Measurements from ENCODE around the gene PDGFD. TPM values are rescaled to one million over a fixed set of nuclear protein-coding genes. Genes with fewer than 3 reads are reported as not detected.

Gene PDGFD
- total RNA-seq, 2 donors from 2014 or later: 2.3 to 4.8 TPM

DNA sequence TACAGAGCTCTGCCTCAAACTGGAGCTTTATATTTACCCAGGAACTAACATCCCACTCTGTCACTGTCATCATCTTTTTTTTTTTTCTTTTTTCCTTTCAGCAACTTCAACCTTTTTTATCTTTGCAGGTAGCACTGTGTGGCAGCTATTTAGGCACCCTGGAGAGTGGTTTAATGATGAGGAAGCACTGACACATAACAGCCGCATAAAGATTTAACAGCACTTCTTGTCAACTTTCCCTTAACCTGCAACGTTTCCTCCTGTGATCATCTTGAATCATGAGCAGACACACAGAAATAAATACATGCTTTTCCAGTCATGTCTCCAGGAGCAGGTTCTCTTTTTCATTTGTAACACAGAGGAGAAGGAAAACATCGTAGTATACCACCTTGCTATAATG is 34.8 kb downstream of the PDGFD start:
- Mint-ChIP-seq H3K4me1 (peaks cover 15% of the 10 kb centered on the region), H3K9me3 (peaks cover 2% of the 10 kb centered on the region), H3K4me3 (no peak overlapping the region), H3K27ac (no peak overlapping the region), H3K27me3 (ENCODE audit: insufficient read depth) (no peaks in the 10 kb centered on the region), H3K36me3 (ENCODE audit: low read depth) (no peaks in the 10 kb centered on the region)
- Histone ChIP-seq H3K27me3 (ENCODE audit: control insufficient read depth, insufficient read depth, low read length, poor library complexity, severe bottlenecking) (no peaks in the 10 kb centered on the region), H3K9ac (ENCODE audit: extremely low read depth, low read length, poor library complexity, severe bottlenecking) (no peak overlapping the region), H3K27ac (ENCODE audit: low read depth, low read length) (no peak overlapping the region), H3K4me3 (ENCODE audit: low read length) (no peak overlapping the region), H3K9me3 (ENCODE audit: control insufficient read depth, low read length) (peaks cover 5% of the 10 kb centered on the region), H3K36me3 (ENCODE audit: control insufficient read depth, insufficient read depth, low read length) (no peaks in the 10 kb centered on the region), H3K4me1 (ENCODE audit: control insufficient read depth, insufficient read depth, low read length) (no peaks in the 10 kb centered on the region)
- no peak for DNase-seq
- WGBS, 2 experiments (ENCODE audit: insufficient coverage in 1 of 2, insufficient read length in 1 of 2): 71 to 78% methylated on average over 3 of the region's 3 CpGs
- TF ChIP-seq, protein P1, sequence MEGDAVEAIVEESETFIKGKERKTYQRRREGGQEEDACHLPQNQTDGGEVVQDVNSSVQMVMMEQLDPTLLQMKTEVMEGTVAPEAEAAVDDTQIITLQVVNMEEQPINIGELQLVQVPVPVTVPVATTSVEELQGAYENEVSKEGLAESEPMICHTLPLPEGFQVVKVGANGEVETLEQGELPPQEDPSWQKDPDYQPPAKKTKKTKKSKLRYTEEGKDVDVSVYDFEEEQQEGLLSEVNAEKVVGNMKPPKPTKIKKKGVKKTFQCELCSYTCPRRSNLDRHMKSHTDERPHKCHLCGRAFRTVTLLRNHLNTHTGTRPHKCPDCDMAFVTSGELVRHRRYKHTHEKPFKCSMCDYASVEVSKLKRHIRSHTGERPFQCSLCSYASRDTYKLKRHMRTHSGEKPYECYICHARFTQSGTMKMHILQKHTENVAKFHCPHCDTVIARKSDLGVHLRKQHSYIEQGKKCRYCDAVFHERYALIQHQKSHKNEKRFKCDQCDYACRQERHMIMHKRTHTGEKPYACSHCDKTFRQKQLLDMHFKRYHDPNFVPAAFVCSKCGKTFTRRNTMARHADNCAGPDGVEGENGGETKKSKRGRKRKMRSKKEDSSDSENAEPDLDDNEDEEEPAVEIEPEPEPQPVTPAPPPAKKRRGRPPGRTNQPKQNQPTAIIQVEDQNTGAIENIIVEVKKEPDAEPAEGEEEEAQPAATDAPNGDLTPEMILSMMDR (conservative IDR thresholded peaks at IDR 0.05): no peak

DNA sequence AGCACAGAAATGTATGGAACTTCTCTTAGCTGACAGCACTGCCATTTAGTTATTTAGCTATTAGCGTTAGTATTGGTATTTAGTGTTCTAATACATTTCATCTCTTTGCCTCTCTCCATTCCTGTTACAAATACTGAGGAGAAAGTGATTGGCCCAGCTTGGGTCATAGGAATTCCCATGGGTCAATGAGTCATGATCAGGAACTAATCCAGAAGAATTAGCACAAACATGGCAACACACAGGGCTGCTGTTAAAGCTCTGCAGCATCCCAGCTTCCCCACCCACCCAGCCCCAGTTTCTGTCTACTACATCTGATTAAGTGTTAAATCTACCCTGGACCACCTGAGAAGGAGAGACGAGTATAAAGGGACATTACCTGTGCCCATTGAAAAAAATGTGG is 36.1 kb downstream of the PDGFD start:
- Mint-ChIP-seq H3K27me3 (ENCODE audit: insufficient read depth) (no peaks in the 10 kb centered on the region), H3K4me3 (no peak overlapping the region), H3K9me3 (peaks cover 1% of the 10 kb centered on the region), H3K4me1 (peaks cover 15% of the 10 kb centered on the region), H3K36me3 (ENCODE audit: low read depth) (no peaks in the 10 kb centered on the region), H3K27ac (no peak overlapping the region)
- no peaks in the 10 kb centered on the region for H3K4me1 ChIP-seq (ENCODE audit: control insufficient read depth, insufficient read depth, low read length)
- no peaks in the 10 kb centered on the region for H3K27me3 ChIP-seq (ENCODE audit: control insufficient read depth, insufficient read depth, low read length, poor library complexity, severe bottlenecking)
- no peak overlapping the region for H3K9ac ChIP-seq (ENCODE audit: extremely low read depth, low read length, poor library complexity, severe bottlenecking)
- peaks cover 2% of the 10 kb centered on the region for H3K9me3 ChIP-seq (ENCODE audit: control insufficient read depth, low read length)
- TF ChIP-seq, protein P1 (conservative IDR thresholded peaks at IDR 0.05): no peak
- DNase-seq: no peak
- no peak overlapping the region for H3K27ac ChIP-seq (ENCODE audit: low read depth, low read length)
- H3K4me3 ChIP-seq (ENCODE audit: low read length): no peak overlapping the region
- H3K36me3 ChIP-seq (ENCODE audit: control insufficient read depth, insufficient read depth, low read length): no peaks in the 10 kb centered on the region
- WGBS, 2 experiments (ENCODE audit: insufficient coverage in 1 of 2, insufficient read length in 1 of 2): 84 to 86% methylated on average over 1 of the region's 2 CpGs

DNA sequence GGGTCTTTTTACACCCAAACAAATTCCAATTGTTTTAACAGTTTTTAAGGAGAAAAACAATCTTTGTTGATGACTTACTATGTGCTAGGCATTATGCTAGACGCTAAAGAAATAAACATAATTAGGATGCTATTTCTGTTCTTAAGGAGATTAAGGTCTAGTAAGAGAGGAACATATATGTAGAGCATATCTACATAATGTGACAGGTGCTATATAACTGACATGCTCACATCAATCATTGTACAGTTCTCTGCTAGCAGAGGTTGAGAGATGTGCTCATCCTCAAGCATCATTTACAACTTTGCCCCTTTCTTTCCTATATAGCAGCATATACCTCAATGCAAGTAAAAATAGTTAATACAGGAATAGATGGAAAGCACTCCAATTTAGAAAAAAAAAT is 37.5 kb downstream of the PDGFD start:
- Mint-ChIP-seq H3K4me1 (peaks cover 13% of the 10 kb centered on the region), H3K9me3 (no peaks in the 10 kb centered on the region), H3K27ac (no peak overlapping the region), H3K4me3 (no peak overlapping the region), H3K27me3 (ENCODE audit: insufficient read depth) (no peaks in the 10 kb centered on the region), H3K36me3 (ENCODE audit: low read depth) (no peaks in the 10 kb centered on the region)
- TF ChIP-seq, protein P1 (conservative IDR thresholded peaks at IDR 0.05): no peak
- Histone ChIP-seq H3K4me3 (ENCODE audit: low read length) (no peak overlapping the region), H3K27ac (ENCODE audit: low read depth, low read length) (no peak overlapping the region), H3K27me3 (ENCODE audit: control insufficient read depth, insufficient read depth, low read length, poor library complexity, severe bottlenecking) (no peaks in the 10 kb centered on the region), H3K4me1 (ENCODE audit: control insufficient read depth, insufficient read depth, low read length) (no peaks in the 10 kb centered on the region), H3K9me3 (ENCODE audit: control insufficient read depth, low read length) (no peaks in the 10 kb centered on the region), H3K36me3 (ENCODE audit: control insufficient read depth, insufficient read depth, low read length) (no peaks in the 10 kb centered on the region), H3K9ac (ENCODE audit: extremely low read depth, low read length, poor library complexity, severe bottlenecking) (no peak overlapping the region)
- WGBS, 2 experiments (ENCODE audit: insufficient coverage in 1 of 2, insufficient read length in 1 of 2): 88% methylated on average over 1 of the region's 1 CpG; no CpG with 5 or more reads in 1 of the 2 experiments
- DNase-seq: no peak
